ENCODE measurements around the gene TMEM35B.
A peak's percentile ranks its signal among the peaks of the same experiment; 100 is the strongest.
"Not testable (repeated sequence)": the region's sequence is repeated elsewhere in the genome, so short reads cannot be mapped to it uniquely, and the experiment has no call there.

TMEM35B gene

GRCh38 chr1:34984793-34985608, at the start of gene TMEM35B:
TMEM35B (minus strand) TSS chr1:34985347; CDS start chr1:34985305, 42 bp downstream.
- DNase-seq (ENCODE audit: low spot score), result peak; percentile 89

DNA sequence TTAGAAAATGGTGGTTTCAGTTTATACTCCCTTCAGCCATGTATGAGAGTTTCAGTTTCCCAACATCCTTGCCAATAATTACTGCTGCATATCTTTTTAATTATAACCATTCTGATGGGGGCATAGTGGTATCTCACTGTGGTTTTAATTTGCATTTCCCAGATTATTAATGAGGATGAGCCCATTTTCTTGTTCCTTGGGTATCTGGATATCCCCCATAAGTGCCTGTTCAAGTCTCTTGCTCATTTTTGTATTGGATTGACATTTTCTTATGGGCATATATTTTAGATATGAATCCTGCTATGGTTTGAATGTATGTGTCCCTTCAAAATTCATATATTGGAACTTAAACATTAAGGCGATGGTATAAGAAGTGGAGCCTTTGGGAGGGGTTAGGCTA, 48.2 kb upstream of the TMEM35B start:
- no peak for DNase-seq (ENCODE audit: low spot score)

- DNase-seq (ENCODE audit: low spot score), result no peak
These were observed 47.2 kb upstream of the TMEM35B start for GRCh38 chr1:35032384-35032739.

DNA sequence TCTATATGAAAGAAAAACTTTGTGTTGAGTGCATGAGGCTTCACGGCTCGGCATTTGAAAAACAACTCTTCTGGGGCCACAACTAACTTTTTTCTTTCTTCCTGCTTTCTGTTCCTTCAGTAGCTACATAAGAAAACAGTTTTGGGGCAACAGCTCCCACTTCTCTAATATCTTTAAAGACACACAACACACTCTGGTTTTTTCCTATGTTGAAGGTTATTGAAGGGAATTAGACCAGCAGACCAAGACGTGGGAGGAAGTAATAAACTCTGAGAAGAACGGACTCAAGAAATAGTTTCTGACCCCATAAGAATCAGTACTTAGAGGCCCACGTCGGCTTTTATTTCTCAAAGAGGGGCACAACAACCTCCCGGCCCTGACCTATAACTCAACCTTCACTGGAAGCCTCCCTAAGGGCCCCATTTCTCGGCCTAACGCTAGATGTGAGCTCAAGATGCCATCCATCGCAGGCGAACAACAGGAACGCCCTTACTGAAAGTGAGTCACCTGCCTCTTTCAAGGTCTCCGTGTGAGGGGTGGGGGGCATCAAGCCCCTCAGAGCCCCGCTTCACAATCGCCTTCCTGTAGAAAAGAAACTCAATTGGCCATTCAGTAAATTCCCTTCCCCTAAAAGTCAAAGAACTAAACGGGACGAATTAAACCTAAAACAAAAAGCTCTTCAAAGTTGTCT, 45.8 kb upstream of the TMEM35B start:
- DNase-seq (ENCODE audit: low spot score), result peak; percentile 67

DNA sequence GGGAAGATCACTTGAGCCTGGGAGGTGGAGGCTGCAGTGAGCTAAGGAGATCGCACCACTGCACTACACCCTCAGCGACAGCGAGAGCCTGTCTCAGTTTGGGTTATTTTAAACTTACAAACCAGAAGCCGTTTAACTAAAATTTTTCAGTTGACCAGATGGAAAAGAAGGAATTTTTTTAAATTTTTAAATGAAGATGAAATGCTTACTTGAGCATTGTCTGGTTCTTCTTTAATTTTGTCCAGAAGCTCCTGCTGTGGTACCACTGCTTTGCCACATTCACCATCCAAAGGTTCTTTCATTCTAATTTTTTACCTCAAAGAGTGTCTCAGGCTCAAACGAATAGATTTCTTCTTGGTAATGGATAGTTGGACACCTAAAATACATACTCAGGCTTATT, 45.2 kb upstream of the TMEM35B start:
- DNase-seq (ENCODE audit: low spot score), result no peak

DNA sequence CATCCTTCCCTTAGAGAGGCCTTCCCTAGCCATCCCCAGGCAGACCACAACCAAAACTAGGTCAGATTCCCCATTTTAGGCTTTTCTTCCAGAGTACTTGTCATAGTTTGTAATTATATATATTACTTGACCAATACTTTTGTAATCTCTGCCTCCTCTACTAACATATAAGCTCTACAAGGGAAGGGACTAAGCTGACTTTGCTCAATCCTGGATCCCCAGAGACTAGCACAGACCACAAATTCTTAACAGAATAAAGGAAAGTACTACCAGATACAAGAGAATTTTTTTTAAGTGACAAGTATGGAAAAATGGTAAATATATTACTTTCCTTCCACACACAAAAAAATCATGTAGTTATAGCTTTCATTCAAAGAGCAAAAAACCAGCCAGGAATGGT, 44.6 kb upstream of the TMEM35B start:
- DNase-seq (ENCODE audit: low spot score), result no peak

DNA sequence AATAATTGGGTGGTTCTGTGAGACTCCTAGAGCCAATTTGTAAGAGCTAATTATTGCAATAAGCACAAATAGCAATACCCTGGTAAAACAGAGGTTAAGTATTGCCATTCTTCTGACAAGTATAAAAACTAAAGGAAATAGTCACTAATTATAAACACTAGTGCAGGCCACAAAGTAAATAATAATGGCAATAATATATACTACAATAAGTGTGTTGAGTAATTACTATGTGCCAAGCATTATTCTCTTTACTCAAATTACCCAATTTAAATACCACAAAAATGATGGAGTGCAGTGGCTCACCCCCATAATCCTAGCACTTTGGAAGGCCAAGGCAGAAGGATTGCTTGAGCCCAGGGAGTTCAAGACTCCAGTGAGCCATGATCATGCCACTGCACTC, 31.3 kb upstream of the TMEM35B start:
- no peak for DNase-seq (ENCODE audit: low spot score)

- DNase-seq (ENCODE audit: low spot score), result no peak
These were observed 29.3 kb upstream of the TMEM35B start for GRCh38 chr1:35014486-35014885.

DNA sequence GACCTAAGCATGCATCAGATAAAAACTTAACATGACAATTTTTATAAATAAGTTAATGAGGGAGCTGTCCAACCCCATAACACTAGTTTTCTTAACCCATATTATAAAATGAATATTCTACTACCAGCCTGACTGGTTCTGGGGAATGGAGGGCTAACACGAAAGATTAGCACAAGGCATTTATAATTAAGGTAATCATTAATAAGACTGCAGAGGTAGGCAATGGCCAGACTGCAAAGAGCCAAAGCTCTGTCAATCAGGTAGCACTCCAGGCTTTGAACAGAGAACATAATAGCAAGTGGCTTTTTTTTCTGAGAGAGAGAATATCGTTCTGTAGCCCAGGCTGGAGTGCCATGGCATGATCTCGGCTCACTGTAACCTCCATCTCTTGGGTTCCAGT, 20.6 kb upstream of the TMEM35B start:
- no peak for DNase-seq (ENCODE audit: low spot score)

GRCh38 chr1:35001743-35002142, 16.6 kb upstream of the TMEM35B start:
- DNase-seq (ENCODE audit: low spot score), result peak; percentile 61

- no peak for DNase-seq (ENCODE audit: low spot score)
These were observed 9.7 kb upstream of the TMEM35B start for GRCh38 chr1:34994878-34995277.

DNA sequence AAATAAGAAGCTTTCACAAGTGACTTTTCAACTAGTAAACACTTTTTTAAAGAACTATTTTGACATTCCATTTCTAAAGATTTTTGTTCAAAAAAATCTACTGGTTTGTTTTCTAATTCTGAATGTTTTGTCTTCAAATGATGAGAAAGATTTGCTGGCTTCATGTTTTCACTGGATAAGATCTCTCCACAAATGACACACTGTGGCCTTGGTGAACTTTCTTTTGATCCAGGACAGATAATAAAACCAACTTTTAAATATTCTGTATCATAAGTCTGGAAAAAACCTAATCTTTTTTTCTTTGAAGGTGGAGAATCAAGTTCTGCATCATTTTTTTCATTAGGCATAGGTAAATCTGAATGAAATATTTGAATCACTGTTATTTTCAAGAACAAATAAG, 3.4 kb upstream of the TMEM35B start:
- DNase-seq (ENCODE audit: low spot score), result no peak

GRCh38 chr1:34988147-34988546, 3.0 kb upstream of the TMEM35B start:
- no peak for DNase-seq (ENCODE audit: low spot score)

- DNase-seq (ENCODE audit: low spot score), result peak; percentile 55
These were observed 1.9 kb upstream of the TMEM35B start for GRCh38 chr1:34987018-34987417.

- not testable (repeated sequence) for DNase-seq (ENCODE audit: low spot score)
These were observed 410 bp upstream of the TMEM35B start for GRCh38 chr1:34985609-34985904.

GRCh38 chr1:34984435-34984792, 733 bp downstream of the TMEM35B start:
- no peak for DNase-seq (ENCODE audit: low spot score)

GRCh38 chr1:34983700-34984355, 1.3 kb downstream of the TMEM35B start:
- no peak for DNase-seq (ENCODE audit: low spot score)

DNA sequence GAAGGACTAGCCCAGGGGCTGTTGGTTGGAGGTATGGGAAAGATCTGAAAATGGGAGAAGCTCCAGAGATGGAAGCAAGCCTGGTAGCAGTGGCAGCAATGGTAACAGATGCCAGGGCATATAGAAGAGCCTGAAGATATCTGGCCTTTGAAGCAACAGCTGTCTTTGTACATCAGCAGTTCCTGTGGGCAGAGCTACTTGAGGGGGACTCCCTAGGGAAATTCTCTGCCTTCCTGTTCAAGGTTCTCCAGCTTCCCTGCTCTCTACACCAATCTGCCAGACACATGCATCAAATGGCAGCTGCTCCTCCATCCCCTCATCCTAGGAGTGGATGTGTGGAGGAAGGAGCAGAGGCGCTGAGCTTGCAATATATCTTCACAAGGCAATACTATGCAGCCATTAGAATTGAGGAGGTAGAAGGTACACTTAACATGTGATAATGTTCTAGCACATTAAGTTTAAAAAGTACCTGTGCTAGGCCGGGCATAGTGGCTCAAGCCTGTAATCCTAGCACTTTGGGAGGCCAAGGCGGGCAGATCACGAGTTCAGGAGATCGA, 2.2 kb downstream of the TMEM35B start:
- no peak for DNase-seq (ENCODE audit: low spot score)

GRCh38 chr1:34980715-34981114, 4.4 kb downstream of the TMEM35B start:
- no peak for DNase-seq (ENCODE audit: low spot score)

- no peak for DNase-seq (ENCODE audit: low spot score)
These were observed 6.2 kb downstream of the TMEM35B start for GRCh38 chr1:34978921-34979320.

GRCh38 chr1:34977858-34978257, 7.3 kb downstream of the TMEM35B start:
- DNase-seq (ENCODE audit: low spot score), result no peak

DNA sequence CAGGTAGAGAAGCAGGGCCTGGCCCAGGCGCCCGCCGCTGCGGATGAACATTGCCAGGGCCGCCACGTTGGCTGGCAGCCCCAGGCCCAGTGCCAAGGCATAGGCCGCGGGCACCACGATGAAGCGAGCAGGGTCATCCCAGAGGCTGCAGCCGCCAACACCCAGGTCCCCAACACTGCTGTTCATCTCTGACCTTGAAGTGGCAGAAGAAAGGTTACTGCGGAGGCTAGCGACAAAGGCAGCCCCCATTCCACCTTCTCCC, 8.0 kb downstream of the TMEM35B start:
- DNase-seq (ENCODE audit: low spot score), result no peak
